GM12872 (cell line): ENCODE results near the gene GSTO1.

Experiments used
- CTCF ChIP-seq: IDR thresholded peaks from 3 replicates; pipeline ENCODE4 v1.5.1; 2011; ENCODE audit warnings: low read depth, mild to moderate bottlenecking, low read length, moderate library complexity; ENCODE audit not compliant: insufficient read depth

The GSTO1 gene

GRCh38 chr10:104301907-104302690, 47.4 kb downstream of the GSTO1 start:
- no peak for TF ChIP-seq CTCF

GRCh38 chr10:104303594-104304355, 49.1 kb downstream of the GSTO1 start:
- TF ChIP-seq CTCF: no peak

- no peak for TF ChIP-seq CTCF
Observed at GRCh38 chr10:104304356-104304745, 49.7 kb downstream of the GSTO1 start.

GRCh38 chr10:104304927-104305326, 50.2 kb downstream of the GSTO1 start:
- no peak for TF ChIP-seq CTCF

- no peak for TF ChIP-seq CTCF
Observed at GRCh38 chr10:104306897-104307296, 52.2 kb downstream of the GSTO1 start.

GRCh38 chr10:104307576-104308438, 53.1 kb downstream of the GSTO1 start:
- TF ChIP-seq CTCF: no peak

GRCh38 chr10:104308439-104308903, 53.8 kb downstream of the GSTO1 start:
- no peak for TF ChIP-seq CTCF
